Mesothelial cell of epicardium (in vitro differentiated cells): ENCODE data around the gene CARS2. TPM values are rescaled to one million over a fixed set of nuclear protein-coding genes. Genes with fewer than 3 reads are reported as not detected.

ENCODE experiments used
- DNase-seq, 2 experiments: peaks; one replicate each; pipeline ENCODE4 v3.0.0; 2021; ENCODE audit warnings: low spot score in 2 of 2; ENCODE audit not compliant: unreplicated experiment in 2 of 2
- H3K27ac Mint-ChIP-seq: 2 replicates; pipeline ENCODE4 v1.8.0; 2021; ENCODE audit warnings: mixed read lengths
- H3K27me3 Mint-ChIP-seq: 2 replicates; pipeline ENCODE4 v1.8.0; 2021; ENCODE audit warnings: low read depth, mixed read lengths
- H3K36me3 Mint-ChIP-seq: 2 replicates; pipeline ENCODE4 v1.8.0; 2021; ENCODE audit warnings: mixed read lengths
- H3K4me1 Mint-ChIP-seq: 2 replicates; pipeline ENCODE4 v1.8.0; 2021; ENCODE audit warnings: mixed read lengths
- H3K4me3 Mint-ChIP-seq: 2 replicates; pipeline ENCODE4 v1.8.0; 2021; ENCODE audit warnings: mild to moderate bottlenecking, moderate library complexity, mixed read lengths
- H3K9me3 Mint-ChIP-seq: 2 replicates; pipeline ENCODE4 v1.8.0; 2021; ENCODE audit warnings: mixed read lengths
- CTCF ChIP-seq: fragments of 200-600 bp; sonication (generic); IDR thresholded peaks from one replicate; pipeline ENCODE4 v1.5.0; 2021; ENCODE audit warnings: antibody characterized with exemption; ENCODE audit not compliant: unreplicated experiment
- total RNA-seq: library from RNA; stranded (reverse); gene quantifications from 3 replicates; pipeline ENCODE4 v1.2.1, GENCODE V29; 2021

The CARS2 gene
- total RNA-seq, 1 donor from 2014 or later, result 89.1 TPM

DNA sequence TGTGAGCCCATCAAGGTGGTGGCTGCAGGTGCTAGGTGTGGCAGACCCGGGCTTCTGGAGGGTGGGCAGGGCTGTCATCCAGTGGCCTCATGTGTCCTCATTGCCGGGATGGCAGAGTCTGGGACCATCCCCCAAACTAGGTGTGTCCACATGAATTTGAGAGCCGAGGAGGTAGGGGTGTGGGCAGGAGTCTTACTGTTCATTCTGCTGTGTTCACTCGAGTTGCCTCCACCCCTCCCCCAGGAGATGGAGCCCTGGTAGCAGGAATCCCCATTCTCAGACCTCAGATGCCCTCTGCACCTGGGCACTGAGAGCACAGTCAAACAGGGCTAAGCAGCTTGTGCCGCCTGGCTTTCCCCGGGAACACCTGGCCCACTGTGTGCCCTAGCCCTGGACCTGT, 68.2 kb downstream of the CARS2 start:
- no peak overlapping the region for H3K4me3 Mint-ChIP-seq

GRCh38 chr13:110637275-110637674, 68.6 kb downstream of the CARS2 start:
- H3K36me3 Mint-ChIP-seq, result peaks cover 24% of the 10 kb centered on the region
- no peak overlapping the region for H3K27ac Mint-ChIP-seq
- no peak for DNase-seq
- TF ChIP-seq CTCF, result no peak
- no peaks in the 10 kb centered on the region for H3K4me1 Mint-ChIP-seq
- H3K4me3 Mint-ChIP-seq, result no peak overlapping the region
- no peaks in the 10 kb centered on the region for H3K27me3 Mint-ChIP-seq
- no peaks in the 10 kb centered on the region for H3K9me3 Mint-ChIP-seq

More for the DNA sequence above, 68.2 kb downstream of the CARS2 start:
- no peaks in the 10 kb centered on the region for H3K27me3 Mint-ChIP-seq
- peaks cover 20% of the 10 kb centered on the region for H3K36me3 Mint-ChIP-seq
- TF ChIP-seq CTCF, result no peak
- no peak for DNase-seq
- no peak overlapping the region for H3K27ac Mint-ChIP-seq
- no peaks in the 10 kb centered on the region for H3K4me1 Mint-ChIP-seq
- no peaks in the 10 kb centered on the region for H3K9me3 Mint-ChIP-seq

GRCh38 chr13:110636701-110637201, 69.2 kb downstream of the CARS2 start:
- TF ChIP-seq CTCF, result no peak
- peaks cover 3% of the 10 kb centered on the region for H3K9me3 Mint-ChIP-seq
- H3K4me1 Mint-ChIP-seq, result no peaks in the 10 kb centered on the region
- peaks cover 29% of the 10 kb centered on the region for H3K36me3 Mint-ChIP-seq
- H3K27ac Mint-ChIP-seq, result no peak overlapping the region
- no peaks in the 10 kb centered on the region for H3K27me3 Mint-ChIP-seq
- no peak overlapping the region for H3K4me3 Mint-ChIP-seq
- DNase-seq, result no peak

DNA sequence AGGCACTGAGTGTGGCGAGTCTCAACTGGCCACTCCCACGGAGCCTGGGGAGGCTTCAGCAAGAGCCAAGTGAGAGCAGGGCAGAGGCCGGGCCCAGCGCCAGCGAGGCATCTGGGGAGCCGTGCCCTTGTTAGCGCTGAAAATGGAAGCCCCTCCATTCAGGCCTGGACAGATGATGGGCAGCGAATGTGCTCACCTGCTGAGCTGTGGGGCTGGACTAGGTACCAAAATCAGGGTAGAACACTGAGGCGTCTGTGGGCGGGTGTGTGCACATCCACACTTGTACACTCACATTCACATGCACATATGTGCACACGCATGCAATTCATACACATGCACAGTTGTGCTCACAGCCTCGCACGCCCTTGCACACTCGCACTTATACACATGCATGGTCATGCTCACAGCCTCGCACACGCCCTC, 69.9 kb downstream of the CARS2 start:
- Mint-ChIP-seq H3K4me3 (no peak overlapping the region), H3K27me3 (no peaks in the 10 kb centered on the region), H3K27ac (no peak overlapping the region), H3K36me3 (peaks cover 25% of the 10 kb centered on the region), H3K4me1 (no peaks in the 10 kb centered on the region), H3K9me3 (peaks cover 3% of the 10 kb centered on the region)
- TF ChIP-seq CTCF, result no peak
- no peak for DNase-seq

GRCh38 chr13:110635405-110636002, 70.4 kb downstream of the CARS2 start:
- no peak overlapping the region for H3K27ac Mint-ChIP-seq
- no peaks in the 10 kb centered on the region for H3K27me3 Mint-ChIP-seq
- H3K4me3 Mint-ChIP-seq, result no peak overlapping the region
- peaks cover 3% of the 10 kb centered on the region for H3K9me3 Mint-ChIP-seq
- H3K36me3 Mint-ChIP-seq, result peaks cover 25% of the 10 kb centered on the region
- TF ChIP-seq CTCF, result no peak
- no peak for DNase-seq
- H3K4me1 Mint-ChIP-seq, result no peaks in the 10 kb centered on the region
